Vagina (tissue), 2 donors: ENCODE results near the gene GDAP2. TPM values are rescaled to one million over a fixed set of nuclear protein-coding genes. Genes with fewer than 3 reads are reported as not detected.

Source experiments
- DNase-seq, 2 donors: peaks; one replicate each; pipeline ENCODE4 v3.0.0-alpha.2; 2017; ENCODE audit errors: extremely low spot score in 2 of 2
- H3K27ac ChIP-seq: fragments of 200-600 bp; sonication (generic); one replicate; pipeline ENCODE4 v1.5.1; 2019
- H3K27me3 ChIP-seq: fragments of 200-600 bp; sonication (generic); one replicate; pipeline ENCODE4 v1.5.1; 2019
- H3K36me3 ChIP-seq, 2 donors: fragments of 200-600 bp; sonication (generic); one replicate each; pipeline ENCODE4 v1.5.1; 2017 to 2019
- H3K4me1 ChIP-seq: fragments of 200-600 bp; sonication (generic); one replicate; pipeline ENCODE4 v1.5.1; 2019
- H3K4me3 ChIP-seq, 2 donors: fragments of 200-600 bp; sonication (generic); 1 replicate in 1 of 2; 2 replicates in 1 of 2; pipeline ENCODE4 v1.5.1; 2016 to 2019
- H3K9me3 ChIP-seq: fragments of 200-600 bp; sonication (generic); one replicate; pipeline ENCODE4 v1.5.1; 2019
- CTCF ChIP-seq, 3 experiments: fragments of 450-650 bp in 2 of 3; fragments of 200-600 bp in 1 of 3; sonication (generic) in 1 of 3; IDR thresholded peaks; one replicate each; pipeline ENCODE4 v1.5.1; 2017 to 2019; ENCODE audit warnings: antibody characterized with exemption in 3 of 3, mild to moderate bottlenecking in 2 of 3, moderate library complexity in 2 of 3
- POLR2A ChIP-seq, 2 donors: fragments of 450-650 bp; IDR thresholded peaks; one replicate each; pipeline ENCODE4 v1.6.1; 2017; ENCODE audit warnings: antibody characterized with exemption in 2 of 2, mild to moderate bottlenecking in 2 of 2, moderate library complexity in 2 of 2
- POLR2AphosphoS5 ChIP-seq, 2 donors: sonication (generic); formaldehyde crosslinking; IDR thresholded peaks; one replicate each; pipeline ENCODE4 v1.9.0; 2017; ENCODE audit warnings: antibody characterized with exemption in 2 of 2, mild to moderate bottlenecking in 2 of 2, low read depth in 1 of 2; ENCODE audit not compliant: insufficient read depth in 1 of 2
- intact Hi-C: fragments of 100-400 bp; cut with DNase I; formaldehyde crosslinking; loops from one replicate; pipeline ENCODE4 v1.15.1; 2023
- total RNA-seq: library from RNA; depleted of rRNA; stranded (reverse); fragments of >200 nt; gene quantifications from one replicate; pipeline ENCODE4 v1.2.3, GENCODE V29; 2016

Gene GDAP2
- total RNA-seq, 1 donor from 2014 or later: 24.1 TPM

GRCh38 chr1:117860896-117861610 is 68.4 kb downstream of the GDAP2 start:
- no peak overlapping the region for H3K4me3 ChIP-seq
- DNase-seq: no peak
- H3K36me3 ChIP-seq: peaks cover 0 to 4% of the 10 kb centered on the region in 2 donors
- H3K27ac ChIP-seq: no peak overlapping the region
- TF ChIP-seq CTCF (IDR thresholded peaks at IDR 0.05): no peak
- TF ChIP-seq POLR2A (IDR thresholded peaks at IDR 0.05): no peak
- no peak for TF ChIP-seq POLR2AphosphoS5 (IDR thresholded peaks at IDR 0.05; ENCODE audit: insufficient read depth in 1 of 2, low read depth in 1 of 2)
- H3K4me1 ChIP-seq: no peaks in the 10 kb centered on the region
- intact Hi-C loops: no loop called here
- no peaks in the 10 kb centered on the region for H3K27me3 ChIP-seq
- H3K9me3 ChIP-seq: no peaks in the 10 kb centered on the region

GRCh38 chr1:117859901-117860300 is 69.5 kb downstream of the GDAP2 start:
- DNase-seq: no peak
- Histone ChIP-seq H3K4me3 (no peak overlapping the region), H3K27me3 (no peaks in the 10 kb centered on the region), H3K27ac (no peak overlapping the region), H3K9me3 (no peaks in the 10 kb centered on the region), H3K36me3 (no peaks in the 10 kb centered on the region), H3K4me1 (no peaks in the 10 kb centered on the region)
- no peak for TF ChIP-seq POLR2A (IDR thresholded peaks at IDR 0.05)
- TF ChIP-seq POLR2AphosphoS5 (IDR thresholded peaks at IDR 0.05; ENCODE audit: insufficient read depth in 1 of 2, low read depth in 1 of 2): no peak
- TF ChIP-seq CTCF (IDR thresholded peaks at IDR 0.05): no peak
- intact Hi-C loops: no loop called here

- H3K27ac ChIP-seq: no peak overlapping the region
- H3K9me3 ChIP-seq: no peaks in the 10 kb centered on the region
- intact Hi-C loops: no loop called here
- no peak overlapping the region for H3K4me3 ChIP-seq
- H3K4me1 ChIP-seq: no peaks in the 10 kb centered on the region
- H3K27me3 ChIP-seq: no peaks in the 10 kb centered on the region
- no peaks in the 10 kb centered on the region for H3K36me3 ChIP-seq
- DNase-seq: no peak
- TF ChIP-seq CTCF (IDR thresholded peaks at IDR 0.05) (no peak), POLR2AphosphoS5 (IDR thresholded peaks at IDR 0.05; ENCODE audit: insufficient read depth in 1 of 2, low read depth in 1 of 2) (no peak), POLR2A (IDR thresholded peaks at IDR 0.05) (no peak)
These were observed 72.0 kb downstream of the GDAP2 start for GRCh38 chr1:117857418-117857817.

- Histone ChIP-seq H3K4me1 (no peaks in the 10 kb centered on the region), H3K36me3 (no peaks in the 10 kb centered on the region), H3K9me3 (no peaks in the 10 kb centered on the region), H3K4me3 (no peak overlapping the region), H3K27me3 (no peaks in the 10 kb centered on the region), H3K27ac (no peak overlapping the region)
- DNase-seq: no peak
- TF ChIP-seq POLR2AphosphoS5 (IDR thresholded peaks at IDR 0.05; ENCODE audit: insufficient read depth in 1 of 2, low read depth in 1 of 2) (no peak), POLR2A (IDR thresholded peaks at IDR 0.05) (no peak), CTCF (IDR thresholded peaks at IDR 0.05) (no peak)
- intact Hi-C loops: no loop called here
These were observed 76.4 kb downstream of the GDAP2 start for GRCh38 chr1:117852853-117853553.

- peaks cover 5% of the 10 kb centered on the region for H3K4me1 ChIP-seq
- intact Hi-C loops: no loop called here
- no peak overlapping the region for H3K27ac ChIP-seq
- H3K36me3 ChIP-seq: no peaks in the 10 kb centered on the region
- no peaks in the 10 kb centered on the region for H3K27me3 ChIP-seq
- no peak for DNase-seq
- TF ChIP-seq POLR2A (IDR thresholded peaks at IDR 0.05) (no peak), CTCF (IDR thresholded peaks at IDR 0.05) (no peak), POLR2AphosphoS5 (IDR thresholded peaks at IDR 0.05; ENCODE audit: insufficient read depth in 1 of 2, low read depth in 1 of 2) (no peak)
- no peak overlapping the region for H3K4me3 ChIP-seq
- H3K9me3 ChIP-seq: no peaks in the 10 kb centered on the region
These were observed 77.7 kb downstream of the GDAP2 start for GRCh38 chr1:117851687-117852086.
